COLO829 (cell line): ENCODE data around the gene RTP5.
A peak's percentile ranks its signal among the peaks of the same experiment; 100 is the strongest.
"Not testable (repeated sequence)": the region's sequence is repeated elsewhere in the genome, so short reads cannot be mapped to it uniquely, and the experiment has no call there.

Source experiments
- DNase-seq: peaks from one replicate; pipeline ENCODE4 v3.0.0; 2012; ENCODE audit warnings: low spot score

RTP5 gene

GRCh38 chr2:241870611-241871537, 1.3 kb downstream of the RTP5 start:
- no peak for DNase-seq

- no peak for DNase-seq
Observed at GRCh38 chr2:241871538-241872312, 2.2 kb downstream of the RTP5 start.

- no peak for DNase-seq
Observed at GRCh38 chr2:241872313-241872642, 2.7 kb downstream of the RTP5 start.

DNA sequence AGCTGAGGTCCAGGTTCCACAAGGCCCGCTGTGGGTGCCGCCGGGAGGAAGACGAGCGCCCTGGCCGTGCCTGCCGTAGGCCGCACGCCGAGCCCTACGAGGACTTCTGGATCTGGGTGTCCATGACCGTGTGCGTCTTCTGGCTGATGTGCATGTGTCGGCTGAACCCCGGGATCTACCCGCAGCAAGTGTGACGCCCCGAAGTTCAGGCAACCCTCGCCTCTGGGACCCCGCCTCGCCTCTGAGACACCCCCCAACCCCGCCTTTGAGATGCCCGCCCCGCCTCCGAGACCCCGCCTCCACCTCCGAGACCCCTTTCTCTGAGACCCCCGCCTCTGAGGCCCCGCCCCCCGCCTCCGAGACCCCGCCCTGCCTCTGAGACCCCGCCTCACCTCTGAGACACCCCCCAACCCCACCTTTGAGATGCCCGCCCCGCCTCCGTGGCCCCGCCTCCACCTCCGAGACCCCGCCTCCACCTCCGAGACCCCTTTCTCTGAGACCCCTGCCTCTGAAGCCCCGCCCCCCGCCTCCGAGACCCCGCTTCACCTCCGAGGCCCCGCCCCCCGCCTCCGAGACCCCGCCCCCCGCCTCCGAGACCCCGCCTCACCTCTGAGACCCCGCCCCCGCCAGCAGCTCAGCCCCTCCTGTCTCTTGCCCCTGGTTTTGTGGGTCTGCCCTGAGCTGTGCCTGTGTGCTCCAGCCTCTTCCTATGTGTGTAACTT, 3.7 kb downstream of the RTP5 start:
- DNase-seq, result no peak

DNA sequence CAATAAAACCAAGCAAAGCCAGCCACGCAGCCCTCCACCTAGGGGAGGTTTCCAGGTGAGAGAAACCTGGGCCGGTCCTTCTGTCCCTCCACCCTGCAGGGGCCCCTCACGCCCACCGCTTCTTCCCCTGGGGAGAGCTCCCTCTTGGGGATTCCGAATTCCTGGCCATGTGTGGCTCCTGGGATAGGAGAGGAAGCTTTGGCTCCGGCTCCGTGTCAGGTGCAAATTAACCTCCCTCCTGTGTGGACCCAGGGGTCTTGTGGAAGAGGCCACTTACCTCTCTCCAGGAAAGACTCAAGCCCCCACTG, 4.2 kb downstream of the RTP5 start:
- no peak for DNase-seq

DNA sequence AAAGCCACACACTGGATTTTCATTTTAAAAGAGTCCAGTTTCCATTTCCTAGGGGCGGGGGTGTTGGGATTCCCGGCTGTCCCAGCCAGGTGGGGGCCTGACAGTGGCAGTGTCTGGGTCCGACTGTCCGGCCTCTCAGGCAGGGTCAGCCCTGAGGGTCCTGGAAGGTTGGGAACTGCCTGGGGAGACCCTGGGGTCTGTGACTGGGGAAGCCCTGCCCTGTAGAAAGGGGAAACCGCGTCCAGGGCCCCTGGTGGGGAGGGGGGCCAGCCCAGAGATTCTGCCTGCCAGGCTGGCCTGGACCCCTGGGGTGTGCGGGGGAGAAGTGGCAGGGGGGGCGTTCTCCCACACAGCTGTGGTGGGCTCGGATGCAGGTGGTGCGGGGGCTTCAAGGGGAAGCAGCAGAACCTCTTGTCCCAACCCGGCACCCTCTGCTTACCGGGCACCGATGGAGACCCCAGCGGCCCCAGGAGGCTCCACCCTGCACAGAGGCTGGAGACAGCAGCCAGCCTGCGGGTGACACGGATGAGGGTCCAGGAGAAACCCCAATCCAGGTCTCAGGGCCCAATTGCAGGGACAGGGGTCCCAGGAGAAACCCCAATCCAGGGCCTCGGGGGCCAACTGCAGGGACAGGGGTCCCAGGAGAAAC, 4.9 kb downstream of the RTP5 start:
- DNase-seq, result no peak

DNA sequence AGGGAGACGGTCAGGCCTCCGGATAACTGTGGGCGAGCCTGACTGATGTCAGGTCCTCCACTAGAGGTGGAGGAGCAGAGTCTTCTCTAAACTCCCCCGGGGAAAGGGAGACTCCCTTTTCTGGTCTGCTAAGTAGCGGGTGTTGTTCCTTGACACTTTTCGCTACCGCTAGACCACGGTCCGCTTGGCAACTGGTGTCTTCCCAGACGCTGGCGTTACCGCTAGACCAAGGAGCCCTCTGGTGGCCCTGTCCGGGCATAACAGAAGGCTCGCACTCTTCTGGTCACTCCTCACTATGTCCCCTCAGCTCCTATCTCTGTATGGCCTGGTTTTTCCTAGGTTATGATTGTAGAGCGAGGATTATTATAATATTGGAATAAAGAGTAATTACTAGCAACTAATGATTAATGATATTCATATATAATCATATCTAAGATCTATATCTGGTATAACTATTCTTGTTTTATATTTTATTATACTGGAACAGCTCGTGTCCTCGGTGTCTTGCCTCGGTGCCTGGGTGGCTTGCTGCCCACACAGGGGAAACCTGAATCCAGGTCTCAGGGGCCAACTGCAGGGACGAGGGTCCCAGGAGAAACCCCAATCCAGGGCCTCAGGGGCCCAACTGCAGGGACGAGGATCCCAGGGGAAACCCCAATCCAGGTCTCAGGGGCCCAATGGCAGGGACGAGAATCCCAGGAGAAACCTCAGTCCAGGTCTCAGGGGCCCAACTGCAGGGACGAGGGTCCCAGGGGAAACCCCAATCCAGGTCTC, 6.4 kb downstream of the RTP5 start:
- not testable (repeated sequence) for DNase-seq

GRCh38 chr2:241876528-241877196, 7.1 kb downstream of the RTP5 start:
- DNase-seq, result no peak

GRCh38 chr2:241877197-241877685, 7.7 kb downstream of the RTP5 start:
- no peak for DNase-seq

- DNase-seq, result peak; percentile 74
Observed at GRCh38 chr2:241877989-241878970, 8.8 kb downstream of the RTP5 start.

DNA sequence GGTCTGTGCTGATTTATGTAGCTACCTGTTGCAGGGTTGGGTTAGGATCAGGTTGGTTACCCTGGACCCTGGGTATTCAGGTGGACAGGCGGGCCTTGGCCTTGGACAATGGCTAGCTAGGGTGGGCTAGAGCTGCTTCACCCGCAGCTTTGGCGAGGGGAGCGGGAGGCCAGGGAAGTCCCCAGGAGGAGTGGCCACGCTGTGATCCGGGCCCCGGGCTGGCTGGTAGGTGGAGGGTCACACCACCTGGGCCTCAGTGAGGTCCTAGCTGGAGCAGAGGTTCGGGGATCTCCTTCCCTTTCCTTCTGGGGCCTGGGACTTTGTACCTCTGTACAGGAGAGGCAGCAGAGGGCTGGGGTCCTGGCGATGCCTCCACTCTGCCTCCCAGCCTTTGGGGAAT, 9.8 kb downstream of the RTP5 start:
- DNase-seq, result no peak

DNA sequence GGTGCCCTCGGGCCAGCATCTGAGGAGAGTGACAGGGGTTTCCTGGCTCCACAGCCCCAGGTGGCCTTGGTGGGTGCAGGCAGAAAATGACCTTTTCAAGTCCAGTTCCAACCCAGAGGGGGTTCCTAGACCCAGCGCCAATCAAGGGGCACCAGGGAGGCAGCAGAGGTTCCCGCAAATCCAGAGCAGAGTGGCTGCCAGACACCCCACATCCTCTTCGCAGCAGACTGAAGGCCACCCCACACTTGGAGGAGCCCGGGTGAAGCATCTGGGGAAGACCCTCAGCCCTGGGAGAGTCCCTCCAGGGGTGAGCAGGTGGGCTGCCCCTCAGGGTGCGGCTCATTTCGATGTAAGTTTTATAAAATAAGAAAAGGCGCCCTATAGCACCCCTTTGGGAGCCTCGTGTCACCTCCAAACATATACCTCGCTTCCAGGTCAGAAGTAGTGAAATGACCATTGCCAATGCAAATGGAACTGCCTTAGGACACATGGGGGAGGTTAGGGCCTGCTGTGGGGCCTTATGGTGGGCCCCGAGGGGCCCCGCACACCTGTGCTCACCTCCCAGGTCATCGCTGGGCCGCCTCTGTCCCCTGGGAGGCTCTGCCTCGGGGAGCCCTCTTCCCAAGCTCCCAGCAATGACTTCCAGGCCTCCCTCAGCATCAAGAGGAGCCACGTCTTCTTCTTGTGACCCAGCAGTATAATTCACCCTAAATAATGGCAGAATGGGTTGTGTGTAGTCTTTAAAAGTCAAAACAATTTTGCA, 11.0 kb downstream of the RTP5 start:
- no peak for DNase-seq

DNA sequence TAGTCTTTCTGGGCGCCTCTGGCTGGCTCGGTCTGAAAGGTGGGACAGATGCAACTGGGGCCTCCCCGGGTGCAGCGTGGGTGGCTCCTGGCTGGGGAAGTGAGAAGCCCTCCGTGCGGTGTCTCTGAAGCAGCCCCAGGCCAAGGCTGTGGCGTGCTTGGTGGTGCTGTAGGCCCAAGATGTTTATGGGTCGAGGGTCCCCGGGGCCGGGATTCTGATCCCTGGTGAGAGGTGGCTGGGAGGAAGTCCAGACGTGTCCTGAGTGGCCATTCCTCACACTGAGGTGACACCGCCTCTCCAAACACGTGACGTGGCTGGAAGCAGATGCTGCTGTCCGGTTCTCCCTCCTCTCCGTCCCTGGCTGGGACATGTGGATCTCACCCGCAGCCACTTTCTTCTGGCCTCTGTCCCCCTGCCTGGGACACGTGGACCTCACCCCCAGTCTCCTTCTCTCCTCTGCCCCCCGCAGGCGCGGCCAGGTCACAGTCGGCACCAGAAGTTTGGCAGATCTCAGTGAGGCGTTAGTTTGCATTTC, 12.6 kb downstream of the RTP5 start:
- DNase-seq, result no peak

DNA sequence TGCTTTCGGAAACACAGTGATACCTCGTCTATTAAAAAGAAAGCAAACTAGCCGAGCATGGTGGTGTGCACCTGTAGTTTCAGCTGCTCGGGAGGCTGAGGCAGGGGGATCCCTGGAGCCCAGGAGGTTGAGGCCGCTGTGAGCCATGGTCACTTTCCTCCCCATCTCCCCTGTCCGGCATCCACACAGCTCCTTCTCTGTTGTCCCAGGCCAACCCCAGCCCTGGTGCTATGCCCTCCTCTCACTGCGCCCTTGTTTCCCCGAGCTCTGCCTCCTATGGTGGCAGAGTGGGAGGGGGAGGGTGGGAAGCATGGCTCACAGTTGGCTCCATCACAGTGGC, 15.4 kb downstream of the RTP5 start:
- DNase-seq, result no peak

GRCh38 chr2:241885291-241885945, 15.9 kb downstream of the RTP5 start:
- DNase-seq, result no peak

GRCh38 chr2:241885946-241886643, 16.6 kb downstream of the RTP5 start:
- DNase-seq, result no peak

DNA sequence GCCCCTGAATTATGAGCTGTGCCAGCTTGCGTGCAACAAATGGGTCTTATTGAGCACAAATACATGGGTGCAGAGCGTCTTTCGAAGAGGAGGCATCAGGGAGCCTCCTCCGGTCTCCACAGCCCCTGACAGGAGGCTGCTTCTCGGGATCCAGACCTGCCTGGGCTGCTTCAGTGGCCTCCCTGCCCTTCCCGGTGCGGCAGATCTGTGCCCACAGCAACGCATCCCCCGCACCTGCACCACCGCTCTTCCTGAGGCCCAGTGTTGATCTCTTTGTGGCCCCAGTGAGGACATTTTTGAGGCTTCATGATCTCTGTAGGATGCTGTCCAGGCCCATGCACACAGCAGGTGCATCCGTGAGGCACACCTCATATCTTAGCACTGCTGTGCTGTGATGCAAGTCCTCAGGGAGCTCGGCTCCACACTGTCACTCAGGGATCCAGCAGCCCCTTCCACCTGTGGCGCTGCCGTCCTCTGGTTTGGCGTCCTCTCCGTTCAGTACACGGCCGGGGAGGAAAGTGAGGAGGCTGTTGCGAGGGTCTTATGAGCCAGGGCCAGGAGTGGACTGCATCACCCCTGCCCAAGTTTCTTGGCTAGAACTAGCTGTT, 17.4 kb downstream of the RTP5 start:
- DNase-seq, result no peak
